GM23338 (cell line): Measurements from ENCODE around the gene HHATL. TPM values are rescaled to one million over a fixed set of nuclear protein-coding genes. Genes with fewer than 3 reads are reported as not detected.

Experiments
- ATAC-seq: fragments of 200-7000 bp; cut with Tn5 transposase; 3 replicates; pipeline ENCODE4 v1.9.1; 2020
- DNase-seq: peaks from one replicate; pipeline ENCODE4 v3.0.0-alpha.2; 2015; ENCODE audit warnings: low spot score
- H2AFZ ChIP-seq: fragments of 200-600 bp; sonication (generic); 2 replicates; pipeline ENCODE4 v1.8.0; 2016; ENCODE audit warnings: antibody characterized with exemption, mild to moderate bottlenecking, moderate library complexity
- H3F3A ChIP-seq: fragments of 200-600 bp; sonication (generic); replicated peaks from 2 replicates; pipeline ENCODE4 v1.8.0; 2017; ENCODE audit warnings: antibody characterized with exemption, mixed run types, low read depth
- H3K27ac ChIP-seq: fragments of 200-600 bp; sonication (generic); 2 replicates; pipeline ENCODE4 v1.6.1; 2016; ENCODE audit warnings: low read depth
- H3K27me3 ChIP-seq: fragments of 200-600 bp; sonication (generic); 2 replicates; pipeline ENCODE4 v1.8.0; 2016; ENCODE audit warnings: mild to moderate bottlenecking, mixed run types, moderate library complexity; ENCODE audit not compliant: insufficient read depth
- H3K36me3 ChIP-seq: fragments of 200-600 bp; sonication (generic); 2 replicates; pipeline ENCODE4 v1.8.0; 2016; ENCODE audit warnings: mild to moderate bottlenecking; ENCODE audit not compliant: insufficient read depth
- H3K4me1 ChIP-seq: fragments of 200-600 bp; sonication (generic); 2 replicates; pipeline ENCODE4 v1.8.0; 2016; ENCODE audit warnings: mild to moderate bottlenecking, moderate library complexity; ENCODE audit not compliant: insufficient read depth
- H3K4me2 ChIP-seq: fragments of 200-600 bp; sonication (generic); 2 replicates; pipeline ENCODE4 v1.7.1; 2017; ENCODE audit warnings: mixed run types
- H3K4me3 ChIP-seq: fragments of 200-600 bp; sonication (generic); 2 replicates; pipeline ENCODE4 v1.6.1; 2016; ENCODE audit warnings: mixed run types
- H3K79me2 ChIP-seq: fragments of 200-600 bp; sonication (generic); replicated peaks from 2 replicates; pipeline ENCODE4 v1.8.0; 2017; ENCODE audit warnings: mild to moderate bottlenecking; ENCODE audit not compliant: insufficient read depth
- H3K9me2 ChIP-seq: fragments of 200-600 bp; sonication (generic); 2 replicates; pipeline ENCODE4 v1.8.0; 2017; ENCODE audit not compliant: insufficient read depth
- H4K20me1 ChIP-seq: fragments of 200-600 bp; sonication (generic); replicated peaks from 2 replicates; pipeline ENCODE4 v1.8.0; 2017; ENCODE audit warnings: mild to moderate bottlenecking; ENCODE audit not compliant: insufficient read depth
- H3K27ac Mint-ChIP-seq: 2 replicates; pipeline ENCODE4 v1.8.0; 2020; ENCODE audit warnings: inconsistent platforms, mild to moderate bottlenecking, moderate library complexity, mixed read lengths
- H3K27me3 Mint-ChIP-seq: 3 replicates; pipeline ENCODE4 v1.8.0; 2022; ENCODE audit warnings: low read depth, mild to moderate bottlenecking, moderate library complexity, mixed read lengths, inconsistent platforms; ENCODE audit not compliant: insufficient read depth, poor library complexity
- H3K36me3 Mint-ChIP-seq: 3 replicates; pipeline ENCODE4 v1.8.0; 2021; ENCODE audit warnings: low read depth, mild to moderate bottlenecking, inconsistent platforms, moderate library complexity, mixed read lengths
- H3K4me1 Mint-ChIP-seq: 3 replicates; pipeline ENCODE4 v1.8.0; 2020; ENCODE audit warnings: mild to moderate bottlenecking, inconsistent platforms, mixed read lengths
- H3K4me3 Mint-ChIP-seq: 3 replicates; pipeline ENCODE4 v1.8.0; 2021; ENCODE audit warnings: moderate library complexity, mild to moderate bottlenecking, inconsistent platforms, mixed read lengths
- H3K9me3 Mint-ChIP-seq: 3 replicates; pipeline ENCODE4 v1.8.0; 2020; ENCODE audit warnings: moderate library complexity, mild to moderate bottlenecking, inconsistent platforms, mixed read lengths
- CREB1 ChIP-seq: fragments of 250-450 bp; sonication (Bioruptor Pico); IDR thresholded peaks from 2 replicates; pipeline ENCODE4 v1.5.0; 2020; ENCODE audit warnings: low read depth, mild to moderate bottlenecking, moderate library complexity
- CTCF ChIP-seq, 2 experiments: fragments of 200-600 bp in 1 of 2; sonication (generic) in 1 of 2; conservative IDR thresholded peaks; 2 replicates each; pipeline versions ENCODE4 v1.5.1 to v1.6.1; 2016 to 2017; ENCODE audit warnings: antibody characterized with exemption in 2 of 2, low read depth in 2 of 2, mild to moderate bottlenecking in 2 of 2, moderate library complexity in 1 of 2
- ETS1 ChIP-seq: IDR thresholded peaks from 2 replicates; pipeline ENCODE4 v1.6.1; 2016; ENCODE audit warnings: antibody characterized with exemption
- EZH2 ChIP-seq: fragments of 200-600 bp; sonication (generic); IDR thresholded peaks from one replicate; pipeline ENCODE4 v1.8.0; 2017; ENCODE audit warnings: antibody characterized with exemption, mild to moderate bottlenecking, low read depth; ENCODE audit not compliant: unreplicated experiment
- EZH2phosphoT487 ChIP-seq: fragments of 200-600 bp; sonication (generic); IDR thresholded peaks from one replicate; pipeline ENCODE4 v1.8.1; 2018; ENCODE audit warnings: antibody characterized with exemption; ENCODE audit not compliant: unreplicated experiment
- JUNB ChIP-seq: IDR thresholded peaks from one replicate; pipeline ENCODE4 v1.6.1; 2016; ENCODE audit warnings: antibody characterized with exemption; ENCODE audit not compliant: unreplicated experiment
- NANOG ChIP-seq: IDR thresholded peaks from 2 replicates; pipeline ENCODE4 v1.6.1; 2016; ENCODE audit warnings: antibody characterized with exemption, borderline replicate concordance
- POLR2AphosphoS5 ChIP-seq: IDR thresholded peaks from 2 replicates; pipeline ENCODE4 v1.6.1; 2016; ENCODE audit warnings: antibody characterized with exemption, low read depth
- REST ChIP-seq: IDR thresholded peaks from one replicate; pipeline ENCODE4 v1.6.1; 2018; ENCODE audit warnings: antibody characterized with exemption; ENCODE audit not compliant: unreplicated experiment
- STAT1 ChIP-seq: IDR thresholded peaks from one replicate; pipeline ENCODE4 v1.6.1; 2016; ENCODE audit warnings: antibody characterized with exemption; ENCODE audit not compliant: unreplicated experiment
- ZNF114 ChIP-seq: fragments of 250-450 bp; sonication (Bioruptor Pico); IDR thresholded peaks from 2 replicates; pipeline ENCODE4 v1.5.0; 2020; ENCODE audit warnings: mild to moderate bottlenecking, moderate library complexity
- ZNF331 ChIP-seq: fragments of 250-450 bp; sonication (Bioruptor Pico); IDR thresholded peaks from 2 replicates; pipeline ENCODE4 v1.5.0; 2020; ENCODE audit warnings: low read depth, mild to moderate bottlenecking, moderate library complexity
- ZNF462 ChIP-seq: fragments of 250-450 bp; sonication (Bioruptor Pico); IDR thresholded peaks from 2 replicates; pipeline ENCODE4 v1.5.0; 2020; ENCODE audit warnings: mild to moderate bottlenecking, moderate library complexity
- polyA plus RNA-seq: library from polyadenylated mRNA; unstranded; fragments of >200 nt; fragmentation: Nextera tagmentation; extraction: Ambion mirVana; gene quantifications from 2 replicates; pipeline ENCODE4 v1.2.1, GENCODE V29; 2016
- total RNA-seq: library from RNA; depleted of rRNA; stranded (reverse); fragments of >200 nt; shearing (Covaris generic); gene quantifications from 2 replicates; pipeline ENCODE4 v1.2.3, GENCODE V29; 2014

HHATL gene
- total and polyA plus RNA-seq, 2 experiments from 2014 or later = not detected

GRCh38 chr3:42658771-42659390, 43.7 kb downstream of the HHATL start:
- Histone ChIP-seq H4K20me1 (no peaks in the 10 kb centered on the region), H3K27ac (no peak overlapping the region), H3K79me2 (no peaks in the 10 kb centered on the region), H3K4me2 (no peak overlapping the region), H3K9me2 (no peaks in the 10 kb centered on the region), H3F3A (no peaks in the 10 kb centered on the region), H3K4me3 (no peak overlapping the region), H3K36me3 (no peaks in the 10 kb centered on the region), H2AFZ (no peak overlapping the region), H3K27me3 (no peaks in the 10 kb centered on the region), H3K4me1 (peaks cover 7% of the 10 kb centered on the region)
- DNase-seq (no peak), ATAC-seq (no peak)
- TF ChIP-seq JUNB (no peak), NANOG (no peak), ZNF114 (no peak), STAT1 (no peak), ZNF462 (CRISPR knock-in tag) (no peak), EZH2phosphoT487 (no peak), REST (no peak), CREB1 (CRISPR knock-in tag) (no peak), ZNF331 (CRISPR knock-in tag) (no peak), EZH2 (no peak), CTCF (conservative IDR thresholded peaks at IDR 0.05; ENCODE audit: low read depth in 2 of 2) (no peak), POLR2AphosphoS5 (no peak), ETS1 (no peak)
- H3K4me1 Mint-ChIP-seq = peaks cover 14% of the 10 kb centered on the region; the same call in 1 of the 3 replicates
- H3K9me3 Mint-ChIP-seq = no peaks in the 10 kb centered on the region
- H3K4me3 Mint-ChIP-seq = no peak overlapping the region
- peaks cover 5% of the 10 kb centered on the region; the same call in 2 of the 3 replicates for H3K36me3 Mint-ChIP-seq
- H3K27ac Mint-ChIP-seq = no peak overlapping the region
- H3K27me3 Mint-ChIP-seq = peaks cover 9% of the 10 kb centered on the region
